Activated effector memory CD4-positive, alpha-beta T cell treated with anti-CD3 and anti-CD28 coated beads, Interleukin-2, amount 50 U/mL, for 16 hours (primary cell): ENCODE data around the gene RABL3.
"Not testable (repeated sequence)": the region's sequence is repeated elsewhere in the genome, so short reads cannot be mapped to it uniquely, and the experiment has no call there.

Source experiments
- DNase-seq: peaks from one replicate; pipeline ENCODE4 v3.0.0-alpha.2; 2020

Gene RABL3

GRCh38 chr3:120642368-120642948, 99.9 kb downstream of the RABL3 start:
- DNase-seq = no peak

- DNase-seq = no peak
These were observed 100.5 kb downstream of the RABL3 start for GRCh38 chr3:120641696-120642246.

- no peak for DNase-seq
These were observed 102.1 kb downstream of the RABL3 start for GRCh38 chr3:120640231-120640630.

GRCh38 chr3:120638820-120639219, 103.5 kb downstream of the RABL3 start:
- DNase-seq = not testable (repeated sequence)

GRCh38 chr3:120637851-120638559, 104.3 kb downstream of the RABL3 start:
- DNase-seq = no peak

- DNase-seq = no peak
These were observed 105.4 kb downstream of the RABL3 start for GRCh38 chr3:120636795-120637401.
